ENCODE results near the gene L3MBTL4. TPM values are rescaled to one million over a fixed set of nuclear protein-coding genes. Genes with fewer than 3 reads are reported as not detected.
"Not testable (repeated sequence)": the region's sequence is repeated elsewhere in the genome, so short reads cannot be mapped to it uniquely, and the experiment has no call there.

The L3MBTL4 gene
- total and polyA plus RNA-seq, 4 donors, result 2.3 to 15.0 (median 5.0) TPM

DNA sequence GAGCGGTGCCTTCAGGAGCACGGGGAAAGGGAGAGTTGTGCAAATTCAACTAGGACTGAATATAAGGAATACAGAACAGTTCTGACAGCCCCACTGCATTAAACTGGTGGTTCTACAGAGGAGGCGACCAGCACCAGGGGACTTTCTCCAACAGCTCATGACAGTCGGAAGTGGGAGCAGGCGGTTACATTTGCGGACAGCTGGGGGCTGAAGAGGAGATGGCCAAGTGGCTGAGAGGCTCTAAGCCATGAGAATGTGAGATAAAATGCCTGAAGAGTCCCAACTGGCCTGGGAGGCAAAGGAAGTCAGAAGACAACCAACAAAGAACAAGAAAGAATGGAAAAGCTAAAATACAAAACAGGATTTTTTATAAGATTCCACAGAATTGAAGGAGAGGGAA, 141.3 kb downstream of the L3MBTL4 start:
- 96% methylated on average over 4 of the region's 6 CpGs for WGBS

DNA sequence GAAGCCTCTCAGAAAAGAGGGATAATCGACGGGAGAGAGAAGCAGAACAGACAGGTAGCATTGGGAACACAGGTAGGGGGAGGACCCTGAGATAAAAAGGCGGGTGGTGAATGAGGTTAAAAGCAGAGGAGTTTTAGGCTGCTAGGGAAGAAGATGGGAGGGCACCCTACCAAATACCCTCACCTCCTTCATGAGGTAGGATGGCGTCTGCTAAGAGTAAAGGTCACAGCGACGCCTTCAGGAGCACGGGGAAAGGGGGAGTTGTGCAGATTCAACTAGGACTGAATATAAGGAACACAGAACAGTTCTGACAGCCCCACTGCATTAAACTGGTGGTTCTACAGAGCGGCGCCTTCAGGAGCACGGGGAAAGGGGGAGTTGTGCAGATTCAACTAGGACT, 142.6 kb downstream of the L3MBTL4 start:
- H3K36me3 ChIP-seq (ENCODE audit: control insufficient read depth in 4 of 4, insufficient read depth in 3 of 4, low read depth in 1 of 4, low read length in 3 of 4); H3K9ac ChIP-seq (ENCODE audit: low read depth in 1 of 2, low read length in 2 of 2); H3K4me1 ChIP-seq (ENCODE audit: control insufficient read depth in 4 of 4, insufficient read depth in 4 of 4, low read length in 3 of 4); H3K9me3 ChIP-seq (ENCODE audit: control insufficient read depth in 4 of 4, low read length in 3 of 4); H3K27ac ChIP-seq (ENCODE audit: low read depth in 1 of 2, low read length in 2 of 2); H3K27me3 ChIP-seq (ENCODE audit: control insufficient read depth in 4 of 4, insufficient read depth in 4 of 4, low read length in 3 of 4); H3K4me3 ChIP-seq (ENCODE audit: low read depth in 1 of 3, low read length in 3 of 3); DNase-seq (ENCODE audit: low spot score): not testable (repeated sequence)
- WGBS, result 60% methylated on average over 9 of the region's 10 CpGs

More for the DNA sequence above, 141.3 kb downstream of the L3MBTL4 start:
- no peaks in the 10 kb centered on the region for H3K4me1 ChIP-seq (ENCODE audit: control insufficient read depth in 4 of 4, insufficient read depth in 4 of 4, low read length in 3 of 4)
- TF ChIP-seq RAD21 (IDR thresholded peaks at IDR 0.05) (no peak), EGR1 (IDR thresholded peaks at IDR 0.05; ENCODE audit: low read depth in 2 of 2) (no peak), FOXA2 (IDR thresholded peaks at IDR 0.05) (no peak), FOXA1 (IDR thresholded peaks at IDR 0.05) (no peak), RXRA (IDR thresholded peaks at IDR 0.05) (no peak), JUND (IDR thresholded peaks at IDR 0.05) (no peak), TAF1 (conservative IDR thresholded peaks at IDR 0.05) (no peak), HNF4G (IDR thresholded peaks at IDR 0.05) (no peak), HNF4A (conservative IDR thresholded peaks at IDR 0.05) (no peak), NR2F2 (IDR thresholded peaks at IDR 0.05) (no peak)
- TF ChIP-seq, protein P1, sequence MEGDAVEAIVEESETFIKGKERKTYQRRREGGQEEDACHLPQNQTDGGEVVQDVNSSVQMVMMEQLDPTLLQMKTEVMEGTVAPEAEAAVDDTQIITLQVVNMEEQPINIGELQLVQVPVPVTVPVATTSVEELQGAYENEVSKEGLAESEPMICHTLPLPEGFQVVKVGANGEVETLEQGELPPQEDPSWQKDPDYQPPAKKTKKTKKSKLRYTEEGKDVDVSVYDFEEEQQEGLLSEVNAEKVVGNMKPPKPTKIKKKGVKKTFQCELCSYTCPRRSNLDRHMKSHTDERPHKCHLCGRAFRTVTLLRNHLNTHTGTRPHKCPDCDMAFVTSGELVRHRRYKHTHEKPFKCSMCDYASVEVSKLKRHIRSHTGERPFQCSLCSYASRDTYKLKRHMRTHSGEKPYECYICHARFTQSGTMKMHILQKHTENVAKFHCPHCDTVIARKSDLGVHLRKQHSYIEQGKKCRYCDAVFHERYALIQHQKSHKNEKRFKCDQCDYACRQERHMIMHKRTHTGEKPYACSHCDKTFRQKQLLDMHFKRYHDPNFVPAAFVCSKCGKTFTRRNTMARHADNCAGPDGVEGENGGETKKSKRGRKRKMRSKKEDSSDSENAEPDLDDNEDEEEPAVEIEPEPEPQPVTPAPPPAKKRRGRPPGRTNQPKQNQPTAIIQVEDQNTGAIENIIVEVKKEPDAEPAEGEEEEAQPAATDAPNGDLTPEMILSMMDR (IDR thresholded peaks at IDR 0.05; ENCODE audit: low read depth, low read length, missing input control), result no peak
- no peaks in the 10 kb centered on the region for H3K9me3 ChIP-seq (ENCODE audit: control insufficient read depth in 4 of 4, low read length in 3 of 4)
- DNase-seq (ENCODE audit: low spot score), result no peak
- no peak overlapping the region for H3K4me3 ChIP-seq (ENCODE audit: low read depth in 1 of 3, low read length in 3 of 3)
- H3K27me3 ChIP-seq (ENCODE audit: control insufficient read depth in 4 of 4, insufficient read depth in 4 of 4, low read length in 3 of 4), result no peaks in the 10 kb centered on the region
- H3K27ac ChIP-seq (ENCODE audit: low read depth in 1 of 2, low read length in 2 of 2), result no peak overlapping the region
- peaks cover 0 to 2% (median under 1%) of the 10 kb centered on the region in 4 donors for H3K36me3 ChIP-seq (ENCODE audit: control insufficient read depth in 4 of 4, insufficient read depth in 3 of 4, low read depth in 1 of 4, low read length in 3 of 4)
- H3K9ac ChIP-seq (ENCODE audit: low read depth in 1 of 2, low read length in 2 of 2), result no peak overlapping the region

DNA sequence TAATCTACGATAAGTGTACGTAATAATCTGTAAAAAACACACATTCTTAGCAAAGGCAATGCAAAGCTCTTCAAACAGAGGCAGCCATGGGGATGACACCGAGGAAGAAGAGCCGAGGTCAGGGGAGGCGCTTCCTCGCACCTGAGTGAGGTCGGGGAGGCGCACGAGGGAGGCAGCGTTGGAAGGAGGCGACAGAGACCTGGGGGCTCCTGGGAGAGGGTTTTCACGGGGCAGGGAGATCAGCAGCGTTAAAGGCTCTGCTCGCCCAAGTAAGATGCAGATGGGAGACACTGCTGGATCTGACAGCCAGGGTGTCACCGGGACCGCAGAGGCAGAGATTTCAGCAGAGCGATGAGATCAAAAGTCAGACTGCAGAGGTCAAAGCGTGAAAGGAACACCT, 143.1 kb downstream of the L3MBTL4 start:
- Histone ChIP-seq H3K36me3 (ENCODE audit: control insufficient read depth in 4 of 4, insufficient read depth in 3 of 4, low read depth in 1 of 4, low read length in 3 of 4) (peaks cover 0 to 2% (median under 1%) of the 10 kb centered on the region in 4 donors), H3K4me3 (ENCODE audit: low read depth in 1 of 3, low read length in 3 of 3) (no peak overlapping the region), H3K9me3 (ENCODE audit: control insufficient read depth in 4 of 4, low read length in 3 of 4) (no peaks in the 10 kb centered on the region), H3K27me3 (ENCODE audit: control insufficient read depth in 4 of 4, insufficient read depth in 4 of 4, low read length in 3 of 4) (no peaks in the 10 kb centered on the region), H3K9ac (ENCODE audit: low read depth in 1 of 2, low read length in 2 of 2) (no peak overlapping the region), H3K4me1 (ENCODE audit: control insufficient read depth in 4 of 4, insufficient read depth in 4 of 4, low read length in 3 of 4) (no peaks in the 10 kb centered on the region), H3K27ac (ENCODE audit: low read depth in 1 of 2, low read length in 2 of 2) (no peak overlapping the region)
- DNase-seq (ENCODE audit: low spot score), result no peak
- TF ChIP-seq, protein P2, sequence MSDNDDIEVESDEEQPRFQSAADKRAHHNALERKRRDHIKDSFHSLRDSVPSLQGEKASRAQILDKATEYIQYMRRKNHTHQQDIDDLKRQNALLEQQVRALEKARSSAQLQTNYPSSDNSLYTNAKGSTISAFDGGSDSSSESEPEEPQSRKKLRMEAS (IDR thresholded peaks at IDR 0.05), result no peak
- TF ChIP-seq SP1 (IDR thresholded peaks at IDR 0.05) (no peak), JUND (IDR thresholded peaks at IDR 0.05) (no peak), NR2F2 (IDR thresholded peaks at IDR 0.05) (no peak), RXRA (IDR thresholded peaks at IDR 0.05) (no peak), HNF4A (conservative IDR thresholded peaks at IDR 0.05) (no peak), GABPA (IDR thresholded peaks at IDR 0.05 in 1 of 2, conservative IDR thresholded peaks at IDR 0.05 in 1 of 2) (no peak), TAF1 (conservative IDR thresholded peaks at IDR 0.05) (no peak), YY1 (IDR thresholded peaks at IDR 0.05) (no peak), FOXA1 (IDR thresholded peaks at IDR 0.05) (no peak)
- TF ChIP-seq, protein P3, sequence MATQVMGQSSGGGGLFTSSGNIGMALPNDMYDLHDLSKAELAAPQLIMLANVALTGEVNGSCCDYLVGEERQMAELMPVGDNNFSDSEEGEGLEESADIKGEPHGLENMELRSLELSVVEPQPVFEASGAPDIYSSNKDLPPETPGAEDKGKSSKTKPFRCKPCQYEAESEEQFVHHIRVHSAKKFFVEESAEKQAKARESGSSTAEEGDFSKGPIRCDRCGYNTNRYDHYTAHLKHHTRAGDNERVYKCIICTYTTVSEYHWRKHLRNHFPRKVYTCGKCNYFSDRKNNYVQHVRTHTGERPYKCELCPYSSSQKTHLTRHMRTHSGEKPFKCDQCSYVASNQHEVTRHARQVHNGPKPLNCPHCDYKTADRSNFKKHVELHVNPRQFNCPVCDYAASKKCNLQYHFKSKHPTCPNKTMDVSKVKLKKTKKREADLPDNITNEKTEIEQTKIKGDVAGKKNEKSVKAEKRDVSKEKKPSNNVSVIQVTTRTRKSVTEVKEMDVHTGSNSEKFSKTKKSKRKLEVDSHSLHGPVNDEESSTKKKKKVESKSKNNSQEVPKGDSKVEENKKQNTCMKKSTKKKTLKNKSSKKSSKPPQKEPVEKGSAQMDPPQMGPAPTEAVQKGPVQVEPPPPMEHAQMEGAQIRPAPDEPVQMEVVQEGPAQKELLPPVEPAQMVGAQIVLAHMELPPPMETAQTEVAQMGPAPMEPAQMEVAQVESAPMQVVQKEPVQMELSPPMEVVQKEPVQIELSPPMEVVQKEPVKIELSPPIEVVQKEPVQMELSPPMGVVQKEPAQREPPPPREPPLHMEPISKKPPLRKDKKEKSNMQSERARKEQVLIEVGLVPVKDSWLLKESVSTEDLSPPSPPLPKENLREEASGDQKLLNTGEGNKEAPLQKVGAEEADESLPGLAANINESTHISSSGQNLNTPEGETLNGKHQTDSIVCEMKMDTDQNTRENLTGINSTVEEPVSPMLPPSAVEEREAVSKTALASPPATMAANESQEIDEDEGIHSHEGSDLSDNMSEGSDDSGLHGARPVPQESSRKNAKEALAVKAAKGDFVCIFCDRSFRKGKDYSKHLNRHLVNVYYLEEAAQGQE (IDR thresholded peaks at IDR 0.05), result no peak
- TF ChIP-seq, protein P4, sequence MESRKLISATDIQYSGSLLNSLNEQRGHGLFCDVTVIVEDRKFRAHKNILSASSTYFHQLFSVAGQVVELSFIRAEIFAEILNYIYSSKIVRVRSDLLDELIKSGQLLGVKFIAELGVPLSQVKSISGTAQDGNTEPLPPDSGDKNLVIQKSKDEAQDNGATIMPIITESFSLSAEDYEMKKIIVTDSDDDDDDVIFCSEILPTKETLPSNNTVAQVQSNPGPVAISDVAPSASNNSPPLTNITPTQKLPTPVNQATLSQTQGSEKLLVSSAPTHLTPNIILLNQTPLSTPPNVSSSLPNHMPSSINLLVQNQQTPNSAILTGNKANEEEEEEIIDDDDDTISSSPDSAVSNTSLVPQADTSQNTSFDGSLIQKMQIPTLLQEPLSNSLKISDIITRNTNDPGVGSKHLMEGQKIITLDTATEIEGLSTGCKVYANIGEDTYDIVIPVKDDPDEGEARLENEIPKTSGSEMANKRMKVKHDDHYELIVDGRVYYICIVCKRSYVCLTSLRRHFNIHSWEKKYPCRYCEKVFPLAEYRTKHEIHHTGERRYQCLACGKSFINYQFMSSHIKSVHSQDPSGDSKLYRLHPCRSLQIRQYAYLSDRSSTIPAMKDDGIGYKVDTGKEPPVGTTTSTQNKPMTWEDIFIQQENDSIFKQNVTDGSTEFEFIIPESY (IDR thresholded peaks at IDR 0.05), result no peak
- TF ChIP-seq, protein P1 (IDR thresholded peaks at IDR 0.05; ENCODE audit: low read depth, low read length, missing input control), result no peak
- WGBS, result 87% methylated on average over 18 of the region's 18 CpGs

Measured in liver (tissue), 9 donors.